Activated CD4-positive, alpha-beta T cell treated with anti-CD3 and anti-CD28 coated beads, Interleukin-2, amount 50 U/mL, for 48 hours (primary cell): ENCODE data around the gene TAPBPL.

Experiments used
- DNase-seq, 2 experiments: peaks; one replicate each; pipeline ENCODE4 v3.0.0-alpha.2; 2020

The TAPBPL gene

GRCh38 chr12:6435961-6436715 lies 15.7 kb upstream of the TAPBPL start:
- no peak for DNase-seq

DNA sequence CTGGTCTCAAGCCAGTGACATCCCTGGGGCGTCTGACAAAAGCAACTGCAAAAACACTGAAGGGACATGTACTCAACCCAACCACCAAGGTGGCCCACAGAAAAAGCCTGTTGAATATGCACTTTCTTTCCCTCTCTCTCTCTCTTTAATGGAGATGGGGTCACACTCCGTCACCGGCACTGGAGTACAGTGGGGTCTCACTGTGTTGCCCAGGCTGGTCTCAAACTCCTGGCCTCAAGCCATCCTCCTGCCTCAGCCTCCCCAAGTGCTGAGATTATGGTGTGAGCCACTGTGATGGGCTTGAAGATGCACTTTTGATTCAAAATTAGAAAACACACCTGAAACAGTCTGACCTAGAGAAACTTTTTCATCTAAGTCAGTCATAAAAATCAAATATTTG lies 14.3 kb upstream of the TAPBPL start:
- no peak for DNase-seq

DNA sequence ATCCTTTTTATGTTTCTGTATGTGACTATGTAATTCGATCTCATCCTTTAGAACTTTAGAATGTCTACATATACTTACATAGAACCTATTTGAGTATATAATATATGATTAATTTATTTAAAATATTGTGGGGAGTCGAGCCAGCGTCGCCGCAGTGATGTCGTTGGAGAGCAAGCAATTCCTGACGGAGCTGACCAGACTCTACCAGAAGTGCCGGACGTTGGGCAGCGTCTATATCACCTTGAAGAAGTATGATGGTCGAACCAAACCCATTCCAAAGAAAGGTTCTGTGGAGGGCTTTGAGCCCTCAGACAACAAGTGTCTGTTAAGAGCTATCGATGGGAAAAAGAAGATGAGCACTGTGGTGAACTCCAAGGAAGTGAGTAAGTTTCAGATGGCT lies 13.5 kb upstream of the TAPBPL start:
- no peak for DNase-seq

DNA sequence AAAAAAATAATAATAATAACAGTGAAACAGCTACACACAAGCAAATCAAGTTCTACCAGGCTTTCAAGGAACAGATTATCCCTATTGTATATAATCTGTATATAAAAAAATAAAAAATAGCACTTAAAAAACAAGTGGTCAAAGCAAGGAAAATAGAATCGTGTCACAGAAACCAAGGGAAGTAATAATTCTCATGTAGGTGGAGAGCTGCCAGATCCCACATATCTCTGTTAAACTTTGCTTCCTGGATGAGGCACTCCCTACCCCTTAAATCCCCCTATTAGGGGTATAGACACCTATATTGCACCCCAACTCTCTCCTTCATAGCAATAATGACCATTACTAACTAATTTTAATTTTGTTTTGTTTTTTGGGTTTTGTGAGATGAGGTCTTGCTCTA lies 11.5 kb upstream of the TAPBPL start:
- no peak for DNase-seq

DNA sequence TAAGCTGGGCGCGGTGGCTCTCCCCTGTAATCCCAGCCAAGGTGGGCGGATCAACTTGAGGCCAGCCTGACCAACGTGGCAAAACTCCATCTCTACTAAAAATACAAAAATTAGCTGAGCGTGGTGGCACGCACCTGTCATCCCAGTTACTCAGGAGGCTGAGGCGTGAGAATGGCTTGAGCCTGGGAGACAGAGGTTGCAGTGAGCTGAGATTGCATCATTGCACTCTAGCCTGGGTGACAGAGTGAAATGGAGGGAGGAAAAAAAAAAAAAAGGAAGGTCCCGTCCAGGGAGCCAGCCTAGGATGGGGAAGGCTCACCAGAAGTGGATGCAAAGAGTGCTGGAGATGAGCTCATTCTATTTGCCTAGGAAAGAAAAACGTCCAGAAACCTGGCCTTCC lies 9.0 kb upstream of the TAPBPL start:
- DNase-seq: no peak

DNA sequence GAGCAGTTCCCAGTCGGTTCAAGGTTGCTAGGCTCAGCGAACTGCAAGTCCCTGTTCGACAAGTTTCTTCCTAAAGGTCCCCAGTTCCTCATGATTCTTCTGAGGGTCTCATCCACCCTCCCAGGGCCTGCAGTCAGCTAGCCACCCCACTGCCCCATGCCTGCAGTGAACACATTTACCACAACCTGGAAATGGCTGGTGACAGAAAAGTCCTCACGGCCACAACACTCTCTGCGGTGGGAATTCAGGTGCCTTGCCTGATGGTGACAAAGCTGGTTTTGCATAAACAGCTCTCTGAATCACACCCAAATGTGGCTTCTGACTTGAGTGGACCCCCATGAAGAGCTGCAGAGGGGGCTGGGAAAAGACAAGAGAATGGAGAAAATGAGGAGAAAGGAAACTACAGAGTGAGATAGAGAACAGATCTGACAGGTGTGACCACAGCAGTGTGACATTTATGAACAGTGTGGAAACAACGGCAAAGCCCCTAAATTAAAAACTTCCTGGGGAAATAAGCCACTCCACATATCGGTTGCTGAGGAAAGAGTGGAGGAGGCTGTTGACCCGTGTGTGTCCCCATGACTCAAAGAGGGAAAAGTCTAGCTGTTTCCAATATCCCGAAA lies 8.4 kb upstream of the TAPBPL start:
- DNase-seq: peak in 1 of 2 experiments; percentile 71

DNA sequence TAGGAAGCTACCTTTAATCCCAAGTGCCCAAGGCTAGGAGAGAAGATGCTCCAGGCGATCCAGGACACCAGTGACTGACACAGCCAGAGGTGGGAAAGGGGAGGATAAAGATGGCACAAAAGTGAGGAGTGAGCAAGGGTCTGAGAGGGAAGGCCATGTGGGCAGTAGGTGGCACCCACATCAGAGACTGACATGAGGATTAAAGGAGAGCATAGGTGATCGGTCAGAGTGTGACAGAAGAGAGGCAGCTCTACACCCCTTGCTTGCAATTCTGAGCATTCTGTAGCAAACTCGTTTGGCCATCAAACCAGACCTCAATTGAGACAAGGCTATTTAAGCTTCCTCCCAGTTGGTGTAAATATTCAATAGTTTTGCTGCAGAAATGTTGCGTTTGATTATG lies 7.8 kb upstream of the TAPBPL start:
- peak in 1 of 2 experiments; percentile 43 for DNase-seq

DNA sequence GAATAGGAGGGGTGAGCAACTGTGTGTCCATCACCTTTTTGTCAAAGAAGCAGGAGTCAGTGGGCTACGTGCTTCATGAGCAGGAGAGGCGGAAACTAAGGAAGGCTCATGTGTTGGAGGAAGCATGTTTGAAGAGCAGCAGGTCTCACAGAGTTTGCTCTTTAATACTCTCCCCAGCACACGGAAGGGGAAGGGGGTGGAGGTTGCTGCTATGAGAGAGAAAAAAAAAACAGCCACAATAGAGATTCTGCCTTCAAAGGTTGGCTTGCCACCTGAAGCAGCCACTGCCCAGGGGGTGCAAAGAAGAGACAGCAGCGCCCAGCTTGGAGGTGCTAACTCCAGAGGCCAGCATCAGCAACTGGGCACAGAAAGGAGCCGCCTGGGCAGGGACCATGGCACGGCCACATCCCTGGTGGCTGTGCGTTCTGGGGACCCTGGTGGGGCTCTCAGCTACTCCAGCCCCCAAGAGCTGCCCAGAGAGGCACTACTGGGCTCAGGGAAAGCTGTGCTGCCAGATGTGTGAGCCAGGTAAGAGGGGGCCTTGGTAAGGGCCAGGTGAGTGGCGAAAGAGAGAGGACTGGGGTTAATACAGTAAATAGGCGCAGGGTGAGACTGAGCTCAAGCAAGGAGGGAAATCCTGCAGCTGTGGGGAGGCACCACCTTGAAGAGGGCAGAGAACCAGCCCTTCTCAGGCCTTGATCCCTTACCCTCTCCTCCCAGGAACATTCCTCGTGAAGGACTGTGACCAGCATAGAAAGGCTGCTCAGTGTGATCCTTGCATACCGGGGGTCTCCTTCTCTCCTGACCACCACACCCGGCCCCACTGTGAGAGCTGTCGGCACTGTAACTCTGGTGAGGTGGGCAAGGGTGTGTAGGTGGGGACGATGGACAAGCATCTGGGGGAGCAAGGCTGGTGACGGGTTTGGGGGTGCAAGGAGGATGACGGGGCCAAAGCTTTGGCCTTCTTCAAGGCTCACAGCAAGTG lies 6.8 kb upstream of the TAPBPL start, which contains the start of gene CD27:
TSS of gene CD27 (plus strand) at position 252 of the 985 bp plus-strand sequence. CDS start at position 393, 141 bp downstream.
- no peak for DNase-seq

- DNase-seq: peak in 1 of 2 experiments; percentile 14
Measured at GRCh38 chr12:6450091-6450868, 1.6 kb upstream of the TAPBPL start.

DNA sequence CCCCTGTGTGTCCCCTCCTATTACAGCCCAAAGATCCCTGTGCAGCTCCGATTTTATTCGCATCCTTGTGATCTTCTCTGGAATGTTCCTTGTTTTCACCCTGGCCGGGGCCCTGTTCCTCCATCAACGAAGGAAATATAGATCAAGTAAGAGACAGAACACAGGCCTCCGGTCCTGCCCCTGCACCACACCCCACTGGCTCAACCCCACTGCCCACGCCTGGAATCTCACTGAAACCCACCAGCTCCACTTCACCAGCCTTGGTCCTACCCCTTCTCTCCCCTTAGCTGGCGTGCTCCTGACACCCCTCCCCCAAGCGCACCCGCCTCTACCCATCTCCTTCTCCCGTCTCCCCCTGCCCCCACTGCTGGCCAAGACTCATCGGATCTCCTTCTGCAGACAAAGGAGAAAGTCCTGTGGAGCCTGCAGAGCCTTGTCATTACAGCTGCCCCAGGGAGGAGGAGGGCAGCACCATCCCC lies 934 bp upstream of the TAPBPL start:
- DNase-seq: peak in 1 of 2 experiments; percentile 63

DNA sequence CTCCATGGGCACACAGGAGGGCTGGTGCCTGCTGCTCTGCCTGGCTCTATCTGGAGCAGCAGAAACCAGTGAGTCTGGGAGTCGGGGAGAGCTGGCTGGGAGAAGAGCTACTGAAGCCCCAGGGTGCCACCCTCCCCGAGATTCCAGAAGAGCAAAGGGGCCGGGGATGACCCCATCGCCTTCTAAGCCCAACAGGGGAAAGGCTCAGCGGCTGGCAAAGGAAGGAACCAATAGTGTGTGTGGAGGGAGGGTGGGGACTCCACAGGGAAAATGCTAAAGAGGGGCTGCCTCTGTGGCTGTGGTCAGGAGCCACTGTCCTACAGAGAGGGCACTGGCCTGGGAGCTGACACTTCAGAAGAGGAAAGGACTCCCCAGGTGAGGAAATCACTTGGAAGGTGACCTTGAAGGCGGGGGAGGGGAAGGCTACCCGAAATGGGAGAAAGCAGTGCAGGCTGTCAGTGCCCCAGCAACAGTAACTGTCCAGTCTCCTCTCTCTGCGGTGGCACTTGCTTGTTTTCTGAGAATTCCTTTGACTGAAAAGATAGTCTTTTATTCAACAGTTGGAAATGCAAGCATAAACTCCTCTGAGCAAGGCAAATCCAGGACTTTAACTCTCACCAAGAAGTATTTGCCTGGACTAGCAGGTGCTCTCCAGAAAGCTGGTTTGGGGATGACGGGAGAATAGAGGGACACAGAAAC lies 552 bp downstream of the TAPBPL start:
- DNase-seq: peak in 1 of 2 experiments; percentile 42

DNA sequence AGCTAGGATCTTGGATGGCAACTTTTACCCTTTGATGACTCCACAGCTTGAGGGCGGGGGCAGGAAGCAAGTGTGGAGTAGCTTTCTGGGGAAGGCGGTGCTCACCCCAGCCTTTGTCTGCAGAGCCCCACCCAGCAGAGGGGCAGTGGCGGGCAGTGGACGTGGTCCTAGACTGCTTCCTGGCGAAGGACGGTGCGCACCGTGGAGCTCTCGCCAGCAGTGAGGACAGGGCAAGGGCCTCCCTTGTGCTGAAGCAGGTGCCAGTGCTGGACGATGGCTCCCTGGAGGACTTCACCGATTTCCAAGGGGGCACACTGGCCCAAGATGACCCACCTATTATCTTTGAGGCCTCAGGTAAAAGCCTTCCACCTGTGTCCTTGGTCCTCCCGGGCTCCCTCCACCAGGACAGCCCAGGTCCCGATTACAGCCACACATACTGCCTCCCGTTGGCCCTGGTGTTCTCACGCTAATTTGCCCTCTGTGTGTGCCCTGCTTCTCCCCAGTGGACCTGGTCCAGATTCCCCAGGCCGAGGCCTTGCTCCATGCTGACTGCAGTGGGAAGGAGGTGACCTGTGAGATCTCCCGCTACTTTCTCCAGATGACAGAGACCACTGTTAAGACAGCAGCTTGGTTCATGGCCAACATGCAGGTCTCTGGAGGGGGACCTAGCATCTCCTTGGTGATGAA lies 1.2 kb downstream of the TAPBPL start:
- DNase-seq: peak in 1 of 2 experiments; percentile 66

GRCh38 chr12:6457220-6457945 lies 5.5 kb downstream of the TAPBPL start:
- DNase-seq: no peak

GRCh38 chr12:6458281-6459003 lies 6.6 kb downstream of the TAPBPL start:
- DNase-seq: no peak

- no peak for DNase-seq
Measured at GRCh38 chr12:6459004-6459337, 7.1 kb downstream of the TAPBPL start.

GRCh38 chr12:6460751-6461371 lies 9.0 kb downstream of the TAPBPL start:
- peak in 1 of 2 experiments; percentile 66 for DNase-seq

DNA sequence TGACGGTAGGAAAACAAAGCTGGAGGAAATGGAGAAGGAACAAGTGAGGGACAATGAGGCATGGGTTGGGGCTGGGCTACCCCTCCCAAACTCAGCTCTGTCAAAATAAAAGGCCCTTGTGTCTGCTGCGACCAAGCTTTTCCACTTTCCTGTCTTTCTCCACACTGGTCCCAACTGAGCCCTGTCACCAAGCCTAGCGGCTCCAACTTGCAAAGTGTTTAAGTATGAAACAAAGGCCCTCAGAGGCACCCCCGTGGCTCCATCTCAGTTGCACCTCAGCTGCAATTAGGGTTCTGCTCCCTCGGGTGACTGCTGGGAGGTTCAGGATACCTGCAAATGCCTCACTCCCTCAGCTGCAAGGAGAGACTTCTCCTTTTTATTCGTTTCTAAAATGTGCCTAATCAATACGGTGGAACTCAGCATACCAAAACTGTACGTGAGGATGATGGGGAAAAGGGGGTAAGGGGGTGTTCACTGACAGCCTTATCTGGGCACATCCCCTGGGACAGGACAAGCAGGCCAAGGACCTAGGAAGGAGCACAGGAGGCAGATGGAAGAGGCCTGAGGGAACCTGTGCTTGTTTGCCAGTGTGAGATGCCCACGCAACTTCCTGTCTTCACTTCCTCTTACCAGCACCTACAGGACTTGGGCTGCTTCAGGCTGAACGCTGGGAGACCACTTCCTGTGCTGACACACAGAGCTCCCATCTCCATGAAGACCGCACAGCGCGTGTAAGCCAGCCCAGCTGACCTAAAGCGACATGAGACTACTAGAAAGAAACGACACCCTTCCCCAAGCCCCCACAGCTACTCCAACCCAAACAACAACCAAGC lies 9.8 kb downstream of the TAPBPL start:
- DNase-seq: peak; percentile 80 to 87
